ENCODE measurements around the gene HELLS. TPM values are rescaled to one million over a fixed set of nuclear protein-coding genes. Genes with fewer than 3 reads are reported as not detected.

The HELLS gene
- total RNA-seq, 2 donors from 2014 or later = 3.5 to 4.9 TPM

DNA sequence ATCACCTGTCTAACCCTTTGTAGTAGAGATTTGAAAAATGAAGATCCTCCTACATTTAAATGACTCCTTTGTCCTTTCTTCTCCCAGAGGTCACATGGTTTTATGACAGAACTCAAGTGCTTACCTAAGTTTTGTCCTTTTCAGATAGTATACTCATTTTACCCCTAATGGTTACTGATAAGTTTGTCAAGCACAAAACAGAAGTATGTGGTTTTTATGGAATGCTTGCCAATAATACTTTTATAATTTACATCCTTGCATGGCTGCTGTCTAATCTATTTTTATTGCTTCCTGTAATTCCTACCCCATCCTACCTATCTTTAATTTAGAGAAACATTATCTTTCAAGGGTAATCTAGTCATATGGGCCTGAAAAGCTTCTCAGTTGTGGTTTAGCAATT, 37.5 kb downstream of the HELLS start:
- H3K27ac ChIP-seq = no peak overlapping the region
- H3K4me3 ChIP-seq = no peak overlapping the region
- TF ChIP-seq, protein P1, sequence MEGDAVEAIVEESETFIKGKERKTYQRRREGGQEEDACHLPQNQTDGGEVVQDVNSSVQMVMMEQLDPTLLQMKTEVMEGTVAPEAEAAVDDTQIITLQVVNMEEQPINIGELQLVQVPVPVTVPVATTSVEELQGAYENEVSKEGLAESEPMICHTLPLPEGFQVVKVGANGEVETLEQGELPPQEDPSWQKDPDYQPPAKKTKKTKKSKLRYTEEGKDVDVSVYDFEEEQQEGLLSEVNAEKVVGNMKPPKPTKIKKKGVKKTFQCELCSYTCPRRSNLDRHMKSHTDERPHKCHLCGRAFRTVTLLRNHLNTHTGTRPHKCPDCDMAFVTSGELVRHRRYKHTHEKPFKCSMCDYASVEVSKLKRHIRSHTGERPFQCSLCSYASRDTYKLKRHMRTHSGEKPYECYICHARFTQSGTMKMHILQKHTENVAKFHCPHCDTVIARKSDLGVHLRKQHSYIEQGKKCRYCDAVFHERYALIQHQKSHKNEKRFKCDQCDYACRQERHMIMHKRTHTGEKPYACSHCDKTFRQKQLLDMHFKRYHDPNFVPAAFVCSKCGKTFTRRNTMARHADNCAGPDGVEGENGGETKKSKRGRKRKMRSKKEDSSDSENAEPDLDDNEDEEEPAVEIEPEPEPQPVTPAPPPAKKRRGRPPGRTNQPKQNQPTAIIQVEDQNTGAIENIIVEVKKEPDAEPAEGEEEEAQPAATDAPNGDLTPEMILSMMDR (IDR thresholded peaks at IDR 0.05) = no peak
- H3K4me1 ChIP-seq (ENCODE audit: control insufficient read depth in 1 of 2, low read depth in 2 of 2) = no peaks in the 10 kb centered on the region
- ATAC-seq (ENCODE audit: insufficient number of reproducible peaks, low FRiP score, low read depth) = no peak
- DNase-seq (ENCODE audit: low spot score) = no peak
- no peaks in the 10 kb centered on the region for H3K36me3 ChIP-seq
- H3K27me3 ChIP-seq (replicated peaks; ENCODE audit: insufficient read depth) = no peaks in the 10 kb centered on the region
- H3K9me3 ChIP-seq = no peaks in the 10 kb centered on the region

GRCh38 chr10:94591461-94592205, 46.0 kb downstream of the HELLS start:
- no peaks in the 10 kb centered on the region for H3K4me1 ChIP-seq (ENCODE audit: control insufficient read depth in 1 of 2, low read depth in 2 of 2)
- no peaks in the 10 kb centered on the region for H3K27me3 ChIP-seq (replicated peaks; ENCODE audit: insufficient read depth)
- no peak overlapping the region for H3K4me3 ChIP-seq
- H3K36me3 ChIP-seq = peaks cover 3% of the 10 kb centered on the region
- H3K9me3 ChIP-seq = no peaks in the 10 kb centered on the region
- ATAC-seq (ENCODE audit: insufficient number of reproducible peaks, low FRiP score, low read depth) (no peak), DNase-seq (ENCODE audit: low spot score) (no peak)
- H3K27ac ChIP-seq = no peak overlapping the region
- TF ChIP-seq, protein P1 (IDR thresholded peaks at IDR 0.05) = no peak

DNA sequence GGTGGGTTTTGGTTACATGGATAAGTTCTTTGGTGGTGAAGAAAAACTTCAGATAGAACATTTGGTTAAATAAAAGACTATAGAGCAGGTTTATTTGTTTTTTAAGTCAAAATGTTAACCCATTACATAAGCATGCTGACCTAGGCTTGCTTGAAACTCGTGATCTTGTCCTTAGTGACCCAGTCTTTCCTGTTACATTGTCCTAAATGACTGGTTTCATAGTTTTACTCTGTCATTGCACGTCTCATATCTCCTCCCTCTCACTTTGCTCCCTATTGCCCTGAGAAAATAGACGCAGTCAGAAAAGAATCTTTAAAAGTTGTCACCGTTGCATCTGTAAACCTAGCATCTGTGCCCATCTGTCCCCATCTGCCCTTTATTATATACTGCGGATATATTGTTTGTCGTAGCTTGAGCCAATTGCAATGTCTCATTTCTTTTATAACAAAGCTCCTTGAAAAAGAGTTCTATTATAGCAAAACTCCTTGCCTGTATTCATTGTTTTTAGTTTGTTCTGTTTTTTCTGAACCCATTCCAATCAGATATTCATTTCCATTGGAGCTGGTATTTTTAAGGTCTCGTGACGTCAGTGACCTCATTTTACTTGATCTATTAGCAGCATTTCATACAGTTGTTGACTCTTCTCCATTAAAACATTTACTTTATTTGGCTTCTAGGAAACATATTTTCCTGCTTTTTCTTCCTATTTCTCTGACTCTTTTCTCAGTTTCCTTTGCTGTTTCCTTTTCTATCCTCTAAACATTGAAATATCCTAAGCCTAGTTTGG, 57.3 kb downstream of the HELLS start:
- no peak for DNase-seq (ENCODE audit: low spot score)
- no peak overlapping the region for H3K4me3 ChIP-seq
- no peak for ATAC-seq (ENCODE audit: insufficient number of reproducible peaks, low FRiP score, low read depth)
- H3K27ac ChIP-seq = no peak overlapping the region
- H3K4me1 ChIP-seq (ENCODE audit: control insufficient read depth in 1 of 2, low read depth in 2 of 2) = no peaks in the 10 kb centered on the region
- H3K9me3 ChIP-seq = no peaks in the 10 kb centered on the region
- H3K36me3 ChIP-seq = no peaks in the 10 kb centered on the region
- TF ChIP-seq, protein P1 (IDR thresholded peaks at IDR 0.05) = no peak
- no peaks in the 10 kb centered on the region for H3K27me3 ChIP-seq (replicated peaks; ENCODE audit: insufficient read depth)

DNA sequence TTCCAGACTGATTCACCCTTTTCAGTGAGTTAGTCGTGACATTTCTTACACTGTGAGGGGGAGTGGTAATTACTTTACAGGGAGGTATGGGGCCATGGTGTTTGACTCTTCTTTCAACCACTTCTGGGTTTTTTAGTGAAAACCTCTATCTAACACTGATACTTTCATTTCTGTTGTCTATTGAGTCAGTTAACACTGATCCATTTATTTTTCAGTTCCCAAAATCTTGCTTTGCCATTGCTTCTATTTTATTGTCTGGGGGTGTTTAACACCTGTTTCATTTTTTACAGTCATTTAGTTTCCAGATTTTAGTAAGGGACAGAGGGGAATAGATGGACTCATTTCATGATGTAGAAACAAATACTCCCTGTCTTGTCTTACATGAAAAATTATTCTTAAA, 61.5 kb downstream of the HELLS start:
- Histone ChIP-seq H3K4me3 (no peak overlapping the region), H3K9me3 (no peaks in the 10 kb centered on the region), H3K4me1 (ENCODE audit: control insufficient read depth in 1 of 2, low read depth in 2 of 2) (no peaks in the 10 kb centered on the region), H3K27me3 (replicated peaks; ENCODE audit: insufficient read depth) (no peaks in the 10 kb centered on the region), H3K36me3 (no peaks in the 10 kb centered on the region), H3K27ac (no peak overlapping the region)
- TF ChIP-seq, protein P1 (IDR thresholded peaks at IDR 0.05) = no peak
- no peak for ATAC-seq (ENCODE audit: insufficient number of reproducible peaks, low FRiP score, low read depth)
- DNase-seq (ENCODE audit: low spot score) = no peak

DNA sequence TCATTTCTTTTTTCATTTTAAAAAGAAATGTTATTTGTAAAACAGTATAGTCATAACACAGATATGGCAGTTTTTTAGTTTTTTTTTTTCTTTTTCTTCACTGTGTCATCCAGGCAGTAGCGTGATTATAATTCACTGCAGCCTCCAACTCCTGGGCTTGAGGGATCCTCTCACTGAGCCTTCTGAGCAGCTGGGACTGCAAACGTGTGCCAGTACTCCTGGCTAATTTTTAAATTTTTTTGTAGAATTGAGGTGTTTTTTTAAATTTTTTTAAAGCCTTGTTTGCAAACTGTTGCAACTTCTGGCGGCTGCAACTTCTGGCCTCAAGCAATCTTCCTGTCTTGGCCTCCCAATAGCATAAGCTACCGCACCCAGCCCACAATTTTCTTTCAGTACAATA, 63.0 kb downstream of the HELLS start:
- Histone ChIP-seq H3K27me3 (replicated peaks; ENCODE audit: insufficient read depth) (no peaks in the 10 kb centered on the region), H3K9me3 (no peaks in the 10 kb centered on the region), H3K4me3 (no peak overlapping the region), H3K27ac (no peak overlapping the region), H3K4me1 (ENCODE audit: control insufficient read depth in 1 of 2, low read depth in 2 of 2) (no peaks in the 10 kb centered on the region), H3K36me3 (no peaks in the 10 kb centered on the region)
- ATAC-seq (ENCODE audit: insufficient number of reproducible peaks, low FRiP score, low read depth) (no peak), DNase-seq (ENCODE audit: low spot score) (no peak)
- TF ChIP-seq, protein P1 (IDR thresholded peaks at IDR 0.05) = no peak
